Fibroblast of upper back skin (primary cell): ENCODE results near the gene SLC8A1.

Experiments
- DNase-seq: peaks from one replicate; pipeline ENCODE4 v3.0.0-alpha.2; 2013

SLC8A1 gene

DNA sequence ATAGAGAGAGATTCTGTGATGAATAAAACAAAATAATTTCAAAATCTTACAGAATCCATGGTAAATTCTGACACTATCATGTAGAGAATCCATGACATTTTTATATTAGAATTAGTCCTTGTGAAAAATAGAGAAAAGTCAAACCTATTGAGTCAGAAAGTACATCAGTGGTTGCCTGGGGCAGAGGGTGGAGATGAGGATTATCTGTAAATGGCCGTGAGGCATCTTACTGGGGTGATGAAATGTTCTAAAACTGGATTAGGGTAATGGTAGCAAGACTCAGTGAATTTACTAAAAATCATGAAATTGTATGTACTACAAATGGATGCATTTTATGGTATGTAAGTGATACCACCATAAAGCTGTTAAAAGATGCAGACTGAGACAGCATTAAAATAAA is 323.1 kb downstream of the SLC8A1 start:
- DNase-seq = no peak

DNA sequence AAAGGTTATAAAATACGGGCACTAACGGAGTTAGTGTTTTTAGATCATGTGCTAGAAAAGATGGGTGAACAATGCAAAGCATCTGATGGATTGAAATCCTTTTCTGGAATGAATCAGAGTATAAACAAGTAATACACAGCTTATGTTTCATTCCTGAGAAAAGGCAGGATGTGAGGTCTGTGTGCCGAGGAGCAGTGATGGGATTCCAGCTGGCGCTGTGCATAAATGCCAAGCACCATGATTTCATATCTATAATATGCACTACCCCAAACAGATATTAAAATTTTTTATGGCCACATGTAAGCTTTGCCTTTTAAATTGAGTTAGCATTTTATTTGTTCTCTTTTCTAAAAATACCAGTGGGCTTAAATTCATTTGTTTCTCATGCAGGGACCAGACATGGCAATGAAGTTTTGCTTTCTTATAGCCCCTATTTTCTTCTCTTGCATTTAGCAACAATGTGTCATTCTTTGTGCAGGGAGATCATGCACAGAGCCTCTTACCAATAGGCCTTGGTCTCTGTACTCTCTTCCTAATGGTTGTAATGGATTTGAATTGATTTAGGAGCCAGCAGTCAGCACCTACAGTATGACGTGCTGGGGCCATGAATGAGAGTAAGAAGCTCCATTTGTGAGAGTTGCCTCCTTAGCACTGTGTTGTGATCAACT is 323.9 kb downstream of the SLC8A1 start:
- DNase-seq = peak; percentile 91

DNA sequence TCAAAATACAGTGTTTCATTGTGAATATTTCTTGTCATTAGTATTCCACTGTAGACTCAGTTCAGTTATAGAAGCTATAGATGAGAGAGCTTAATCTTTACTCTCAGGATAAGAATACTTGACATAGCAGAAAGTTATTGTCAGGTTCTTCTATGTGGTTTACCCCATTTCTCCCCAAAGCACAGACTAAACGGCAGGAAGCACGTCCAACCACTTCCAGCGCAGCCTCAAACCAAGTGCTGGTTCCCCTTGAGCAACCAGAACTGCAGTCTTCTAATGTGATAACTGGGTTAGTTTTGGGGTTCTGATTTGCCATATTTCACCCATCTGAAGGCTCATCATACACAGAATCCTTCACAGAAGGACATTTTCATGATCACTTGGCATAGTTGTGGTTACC is 324.7 kb downstream of the SLC8A1 start:
- peak; percentile 47 for DNase-seq

DNA sequence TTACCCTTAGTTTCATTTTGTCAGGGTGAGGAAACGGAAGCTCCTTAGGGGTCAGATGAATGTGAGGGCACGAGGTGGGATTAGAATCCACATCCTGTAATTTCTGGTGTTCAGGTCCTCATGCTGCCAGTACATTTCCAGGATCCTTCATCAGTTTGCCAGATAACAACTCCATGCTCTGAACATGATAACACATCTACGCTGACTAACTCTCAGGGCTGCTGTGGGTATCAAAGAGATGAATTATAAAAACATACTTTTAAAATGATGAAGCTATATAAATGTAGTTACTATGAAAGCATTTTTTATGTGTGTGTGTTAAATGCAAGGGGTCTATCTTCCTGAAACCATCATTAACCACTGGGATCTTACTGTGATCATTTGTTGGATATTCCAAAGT is 325.9 kb downstream of the SLC8A1 start:
- no peak for DNase-seq

DNA sequence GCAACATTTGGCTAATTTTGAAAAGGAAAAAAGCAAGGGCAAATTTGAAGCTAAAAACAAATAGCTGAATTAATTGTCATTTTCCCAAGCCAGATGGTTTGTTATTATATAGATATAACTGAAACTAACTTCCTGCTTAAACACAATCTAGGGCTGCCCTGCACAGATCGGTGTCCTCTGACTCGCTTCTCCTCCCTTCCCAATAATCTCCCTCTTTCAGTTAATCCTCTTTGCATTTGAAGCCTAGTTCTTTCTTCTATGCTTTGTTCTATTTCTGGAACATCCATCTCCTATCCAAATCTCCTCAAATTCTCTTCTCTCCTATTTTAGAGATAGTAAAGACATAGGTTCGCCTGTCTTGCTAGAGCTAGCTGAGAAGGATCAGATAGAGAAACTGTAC is 328.1 kb downstream of the SLC8A1 start:
- no peak for DNase-seq

DNA sequence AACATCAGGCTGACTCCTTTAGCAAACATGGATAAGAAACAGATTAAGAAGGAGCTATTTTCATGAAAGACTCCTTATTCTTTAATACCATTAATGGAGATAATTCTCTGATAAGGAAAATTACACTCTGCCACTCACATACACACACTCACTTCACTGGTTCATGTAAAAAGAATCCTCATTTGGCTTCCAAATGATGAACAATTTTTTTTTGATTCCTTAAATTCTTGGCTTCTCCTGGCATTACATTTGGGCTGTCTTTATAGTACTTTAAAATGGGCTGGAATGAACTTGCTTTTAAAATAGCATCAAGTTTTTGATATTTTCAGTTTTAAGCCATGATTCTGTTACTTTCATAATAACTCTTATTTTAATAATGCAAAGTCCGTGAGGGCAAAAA is 328.6 kb downstream of the SLC8A1 start:
- peak; percentile 40 for DNase-seq

DNA sequence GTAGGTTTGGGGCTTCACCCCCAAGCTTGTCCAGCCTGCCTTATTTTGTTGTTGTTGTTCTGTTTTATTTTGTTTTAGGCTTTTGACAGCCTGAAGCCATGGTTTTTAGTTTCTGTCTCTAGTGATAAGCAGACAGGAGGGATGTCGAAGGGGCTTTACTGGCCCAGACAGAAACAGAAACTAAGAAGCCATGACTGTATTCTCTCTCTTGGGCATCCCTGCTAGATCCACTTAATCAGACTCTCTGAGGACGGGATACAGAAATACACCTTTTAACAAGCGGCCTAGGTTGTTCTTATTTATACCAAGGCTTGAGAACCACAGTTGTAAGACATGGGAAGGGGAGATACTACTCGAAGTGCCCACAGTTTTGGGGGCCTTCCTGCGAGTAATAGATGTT is 330.9 kb downstream of the SLC8A1 start:
- no peak for DNase-seq

DNA sequence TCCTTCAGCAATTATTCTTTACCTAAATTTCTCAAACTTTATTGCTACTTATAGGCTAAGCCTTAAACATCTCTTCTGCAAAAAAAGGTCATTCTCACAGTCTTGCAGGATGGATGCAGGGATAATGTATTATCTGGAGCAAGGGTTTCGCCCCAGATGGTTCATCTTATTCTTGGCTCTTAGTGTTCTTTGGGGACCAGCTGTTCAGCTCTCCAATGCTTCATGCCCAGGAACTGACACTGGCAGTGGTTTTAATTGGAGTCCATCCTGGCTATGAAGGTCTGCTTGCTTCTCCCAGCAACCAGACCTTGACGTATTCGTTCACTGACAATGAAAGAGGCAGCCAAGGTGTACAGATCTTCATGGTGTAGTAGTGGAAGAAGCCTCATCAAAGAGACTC is 331.9 kb downstream of the SLC8A1 start:
- DNase-seq = no peak

DNA sequence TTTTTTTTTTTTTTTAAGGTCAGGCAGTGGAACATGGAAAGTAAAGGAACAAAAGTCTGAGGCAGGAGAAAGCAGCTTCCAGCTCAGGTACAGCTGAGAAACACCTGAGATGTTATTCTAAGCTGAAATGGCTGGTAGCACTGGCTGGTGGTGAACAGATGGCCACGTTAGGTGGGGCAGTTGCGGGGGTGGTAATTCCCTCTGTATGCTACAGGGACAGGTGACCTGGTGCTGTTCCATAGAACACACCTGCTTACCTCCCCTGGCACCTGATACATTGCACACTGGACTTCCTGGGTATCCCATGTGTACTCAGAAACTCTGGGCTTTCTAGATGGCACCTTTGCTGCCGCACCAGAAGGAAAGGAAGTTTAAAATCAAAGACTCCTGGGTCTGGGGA is 333.3 kb downstream of the SLC8A1 start:
- no peak for DNase-seq

DNA sequence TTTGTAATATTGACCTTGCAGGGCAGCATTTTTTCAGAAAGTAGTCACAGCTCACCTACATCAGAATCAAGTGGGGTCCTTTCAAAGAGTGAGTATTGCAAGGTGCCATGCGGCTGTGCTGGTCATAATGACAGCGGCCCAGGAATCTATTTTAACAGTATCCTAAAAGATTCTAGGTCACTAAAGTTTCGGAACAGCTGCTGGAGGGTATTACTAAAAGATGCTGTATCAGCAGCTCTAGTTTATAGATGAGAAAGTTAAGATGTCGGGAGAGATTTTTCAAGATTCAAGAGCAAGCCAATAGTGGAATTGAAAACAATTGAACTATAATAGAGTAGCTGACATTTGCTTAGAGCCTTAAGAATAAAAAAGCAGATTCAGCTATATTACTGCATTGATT is 336.0 kb downstream of the SLC8A1 start:
- no peak for DNase-seq

DNA sequence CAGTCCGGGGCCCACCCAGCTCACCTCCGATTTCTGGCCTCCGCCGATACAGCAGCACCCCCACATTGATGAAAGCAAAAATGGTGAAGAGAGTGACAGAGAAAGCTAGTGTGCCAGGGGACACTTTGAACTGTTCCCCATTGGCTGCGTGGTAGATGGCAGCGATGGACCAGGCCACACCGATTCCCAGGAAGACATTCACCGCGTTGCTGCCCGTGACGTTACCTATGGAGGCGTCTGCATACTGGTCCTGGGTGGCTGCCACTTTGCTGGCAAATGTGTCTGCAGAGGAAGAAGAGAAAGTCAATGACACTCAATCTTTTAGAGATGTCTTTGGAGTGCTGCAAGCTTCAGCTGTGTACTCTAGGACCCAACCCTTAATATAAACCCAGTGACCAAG is 336.5 kb downstream of the SLC8A1 start:
- DNase-seq = no peak

DNA sequence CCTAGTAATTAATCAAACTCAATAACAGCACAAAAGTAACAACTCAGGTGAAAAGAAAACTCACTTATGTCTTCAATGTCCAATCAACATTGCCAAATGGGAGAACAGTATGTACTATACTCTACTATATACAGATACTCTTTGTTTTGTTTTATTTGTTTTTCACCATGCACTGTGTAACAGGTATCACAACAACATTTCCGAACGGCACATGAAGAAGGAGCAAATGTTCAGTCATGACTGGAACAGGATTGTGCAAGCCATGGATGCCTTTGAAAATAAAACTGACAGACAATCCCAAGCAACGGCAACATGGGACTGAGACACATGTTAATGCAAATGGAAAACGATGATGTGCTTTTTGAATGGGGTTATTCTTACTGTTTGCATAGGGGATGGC is 337.9 kb downstream of the SLC8A1 start:
- DNase-seq = no peak

DNA sequence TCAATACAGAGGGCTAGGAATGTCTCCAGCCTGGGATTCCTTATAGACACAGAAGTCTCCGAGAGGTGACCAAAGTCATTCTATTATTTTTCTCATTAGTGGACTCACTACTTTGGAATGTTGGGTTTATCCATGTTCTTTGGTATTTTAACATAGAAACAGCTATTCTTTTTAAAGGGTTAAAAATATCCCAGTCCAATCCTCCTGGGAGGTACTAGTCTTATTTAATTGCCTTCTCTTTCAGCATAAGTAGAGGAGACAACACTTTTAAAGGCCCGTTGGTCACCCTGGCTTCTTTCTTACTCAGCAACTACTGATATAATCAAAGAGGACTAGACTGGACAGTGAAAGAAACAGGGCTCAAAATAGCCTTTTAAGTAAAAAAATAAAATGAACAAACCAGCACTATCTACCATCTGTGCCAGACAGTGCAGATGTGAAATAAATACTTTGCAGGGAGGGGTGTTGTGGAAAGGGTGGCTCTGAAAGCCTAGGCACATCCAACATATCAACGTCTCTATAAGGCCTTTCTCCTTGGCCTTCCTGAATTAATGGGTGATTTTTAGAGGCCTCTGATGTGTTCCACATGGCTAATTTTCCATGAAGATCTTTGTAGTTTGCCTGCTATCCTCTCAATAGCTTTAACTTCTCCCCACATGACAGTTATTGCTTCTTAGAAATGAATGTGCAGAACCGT is 338.5 kb downstream of the SLC8A1 start:
- peak; percentile 82 for DNase-seq

DNA sequence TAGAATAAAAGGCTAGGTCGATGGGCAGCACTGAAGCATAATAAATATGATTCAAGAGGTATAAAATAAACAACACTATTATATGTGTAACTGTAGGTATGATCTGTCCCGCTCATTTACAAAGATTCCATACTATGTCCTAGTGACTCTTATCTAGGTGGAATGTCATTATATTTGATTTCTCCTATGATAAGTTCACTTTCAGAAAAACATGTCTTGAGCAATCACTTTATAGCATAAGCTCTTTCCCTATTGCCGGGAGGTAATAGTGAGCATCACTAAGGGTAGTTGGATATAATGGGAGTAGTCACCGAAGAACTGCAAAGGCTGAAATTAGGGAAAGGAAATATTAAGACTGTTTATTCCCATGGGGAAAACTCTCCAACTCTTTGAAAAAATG is 342.5 kb downstream of the SLC8A1 start:
- no peak for DNase-seq

DNA sequence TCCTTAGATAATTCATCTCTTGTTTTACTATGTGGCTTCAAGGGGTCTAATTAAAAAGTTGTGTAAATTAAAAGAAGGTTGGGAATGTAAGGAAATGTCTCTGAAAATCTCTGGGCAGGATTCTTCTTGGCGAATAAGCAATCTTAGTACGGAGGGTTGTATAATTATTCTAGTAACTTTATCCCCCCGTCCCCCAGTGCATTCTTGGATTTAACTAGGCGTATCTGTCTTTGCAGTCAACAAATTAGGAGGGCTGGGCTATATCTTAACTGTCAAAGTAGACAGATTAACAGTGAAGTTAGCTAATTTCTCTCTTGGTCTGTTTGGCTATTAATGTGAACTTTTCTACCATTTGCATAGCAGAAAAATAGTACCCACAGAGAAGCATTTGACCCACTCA is 343.0 kb downstream of the SLC8A1 start:
- no peak for DNase-seq

DNA sequence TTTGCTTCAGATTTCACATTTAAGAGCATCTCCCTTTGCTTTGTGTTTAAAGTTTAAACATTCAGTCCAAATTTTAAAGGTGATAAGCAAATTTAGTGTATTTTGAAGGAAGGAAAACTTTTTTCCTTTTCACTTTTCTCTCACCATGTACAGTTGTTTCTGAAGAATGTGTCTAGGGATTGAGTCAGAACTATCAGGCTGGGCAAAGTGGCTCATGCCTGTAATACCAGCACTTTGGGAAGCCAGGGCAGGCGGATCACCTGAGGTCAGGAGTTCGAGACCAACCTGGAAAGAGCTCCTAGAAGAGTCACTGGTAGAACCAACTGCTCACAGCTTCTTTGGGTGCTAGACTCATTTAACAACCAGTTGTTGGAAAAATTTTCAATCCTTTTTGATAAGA is 345.8 kb downstream of the SLC8A1 start:
- no peak for DNase-seq

DNA sequence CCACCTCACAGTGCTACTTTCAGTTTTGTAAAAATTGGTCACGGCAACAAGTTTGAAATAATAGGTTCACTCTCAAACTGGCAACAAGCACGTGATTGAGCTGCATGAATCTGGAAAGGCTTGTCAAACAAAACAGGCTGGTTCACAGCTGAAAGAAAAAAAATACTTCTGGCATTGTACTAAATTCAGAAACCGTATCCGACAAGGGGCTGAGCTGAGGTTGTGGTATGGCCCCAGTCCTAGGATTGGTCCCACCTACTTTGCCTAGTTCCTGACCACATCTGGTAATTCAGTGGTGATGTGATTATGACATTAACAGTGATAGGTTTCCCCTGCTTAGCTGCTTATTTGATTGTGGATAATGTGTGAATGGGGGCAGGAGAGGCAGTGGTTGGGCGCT is 346.3 kb downstream of the SLC8A1 start:
- peak; percentile 78 for DNase-seq

DNA sequence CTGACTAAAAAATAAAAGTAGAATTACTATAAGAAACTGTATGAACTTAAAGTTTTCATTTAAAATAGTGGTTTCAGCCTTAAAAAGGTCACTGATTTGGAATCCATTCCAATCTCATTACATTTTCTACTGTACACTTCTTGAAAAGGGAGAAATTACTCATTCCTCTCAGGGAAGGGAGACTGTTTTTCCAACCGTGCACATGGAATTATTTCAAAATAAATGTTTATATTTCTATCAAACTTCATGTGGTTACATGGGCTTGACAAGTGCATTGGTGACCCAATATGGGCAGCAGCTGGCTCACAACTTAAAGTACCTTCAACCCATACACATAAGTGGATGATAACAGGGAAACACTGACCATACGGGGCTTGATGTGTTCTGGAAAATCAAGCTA is 348.3 kb downstream of the SLC8A1 start:
- DNase-seq = peak; percentile 83

DNA sequence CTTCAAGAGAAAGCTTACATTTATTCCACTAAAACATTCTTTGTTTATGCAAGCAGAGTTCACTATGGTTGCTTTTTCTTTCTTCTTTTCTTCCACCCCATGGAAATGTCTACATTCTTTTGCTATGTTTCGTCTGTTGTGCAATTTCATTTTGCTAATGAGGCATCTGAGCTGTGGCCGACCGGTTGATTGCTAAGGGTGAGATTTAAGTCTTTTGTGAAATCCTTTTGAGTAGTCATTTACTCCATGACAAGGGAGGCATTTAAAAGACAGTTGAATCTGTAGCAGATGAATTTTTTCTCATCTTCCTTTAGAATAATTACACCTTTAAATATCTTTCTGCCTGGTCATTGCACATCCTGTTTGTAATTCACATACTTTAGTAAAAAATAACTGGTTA is 348.7 kb downstream of the SLC8A1 start:
- peak; percentile 82 for DNase-seq

DNA sequence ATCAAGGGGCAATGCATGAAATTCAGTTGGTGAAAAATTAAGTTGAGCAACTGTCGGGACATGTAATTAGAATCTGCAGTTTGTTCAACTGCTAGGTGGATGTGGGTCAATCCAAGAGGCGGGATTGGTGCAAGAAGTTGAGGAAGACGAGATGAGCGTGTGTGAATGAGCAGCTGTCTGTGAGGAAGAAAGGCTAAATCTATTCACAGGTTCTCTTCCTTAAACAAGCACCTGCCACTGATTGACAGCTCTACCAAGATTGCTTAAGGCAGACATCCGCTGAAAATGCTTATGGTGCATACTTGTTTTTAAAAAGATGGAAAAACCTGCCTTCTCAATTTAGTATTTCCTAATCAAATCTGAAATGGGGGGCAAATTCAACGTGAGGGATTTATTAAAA is 349.4 kb downstream of the SLC8A1 start:
- no peak for DNase-seq

DNA sequence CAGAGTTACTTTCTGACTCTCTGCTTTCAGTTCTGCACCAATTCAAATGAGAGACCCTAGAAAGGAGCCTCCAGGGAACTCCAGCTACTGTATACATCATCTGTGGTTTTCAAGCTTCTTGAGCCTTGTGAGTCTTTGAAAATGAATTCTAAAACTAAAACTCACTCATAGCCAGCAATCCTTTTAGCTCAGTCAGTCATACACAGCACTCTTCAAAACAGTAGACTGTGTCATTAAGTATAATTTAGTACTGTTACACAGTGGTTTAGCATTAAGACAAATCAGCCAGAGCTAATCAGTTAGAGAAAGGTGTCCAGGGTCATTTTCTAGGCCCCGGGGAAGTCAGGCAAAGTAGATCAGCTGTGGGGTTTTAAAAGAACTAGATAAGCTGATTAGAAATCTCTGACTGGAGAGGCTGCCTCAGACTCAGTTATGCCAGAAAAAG is 350.7 kb downstream of the SLC8A1 start:
- peak; percentile 95 for DNase-seq

DNA sequence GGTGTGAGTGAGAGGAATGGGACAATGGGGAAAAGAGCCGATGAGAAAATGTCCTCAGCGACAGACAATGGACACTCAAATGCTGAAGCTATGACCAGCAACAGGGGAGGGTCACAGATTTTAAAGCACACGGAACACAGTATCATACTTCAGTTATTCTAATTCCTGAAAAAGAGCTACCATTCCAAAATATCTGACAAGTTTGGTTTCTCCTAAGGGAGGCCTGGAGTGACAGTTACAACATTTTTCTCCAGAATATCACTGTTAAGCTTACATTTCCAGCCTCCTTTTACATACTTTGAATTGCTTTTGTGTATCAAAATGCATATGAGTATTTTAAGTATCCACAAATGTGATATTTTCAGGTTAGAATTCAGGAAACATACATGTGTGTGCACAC is 351.2 kb downstream of the SLC8A1 start:
- DNase-seq = no peak

DNA sequence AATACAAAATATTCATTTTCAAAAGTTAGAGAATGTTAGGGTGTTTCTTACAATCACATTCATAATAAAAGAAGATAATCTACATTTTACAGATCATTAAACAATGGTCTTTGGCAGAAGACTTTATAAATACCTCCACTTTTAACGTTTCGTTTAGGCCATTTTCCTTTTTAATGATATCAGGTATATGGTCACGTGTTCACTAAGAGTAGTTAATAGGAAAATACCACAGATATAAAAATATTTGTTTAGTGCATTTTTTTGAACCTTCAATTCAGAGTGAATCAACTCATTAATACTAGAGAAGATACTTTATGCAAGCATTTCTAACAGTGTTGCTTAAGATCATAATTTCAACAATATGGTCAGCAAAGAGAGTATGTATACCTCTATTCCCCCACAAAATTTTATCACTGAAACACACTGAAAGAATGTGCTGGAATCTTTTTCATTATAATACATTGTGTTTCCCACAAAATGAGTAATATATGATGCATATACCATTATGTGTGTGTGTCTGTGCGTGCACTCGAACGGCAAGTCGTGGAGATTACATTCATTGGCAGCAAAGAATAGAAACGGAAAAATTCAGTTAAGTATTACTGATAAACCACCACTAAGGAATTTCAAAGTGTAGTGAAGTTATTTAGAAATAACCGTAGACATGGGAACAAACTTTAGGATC is 353.0 kb downstream of the SLC8A1 start:
- DNase-seq = peak; percentile 93

DNA sequence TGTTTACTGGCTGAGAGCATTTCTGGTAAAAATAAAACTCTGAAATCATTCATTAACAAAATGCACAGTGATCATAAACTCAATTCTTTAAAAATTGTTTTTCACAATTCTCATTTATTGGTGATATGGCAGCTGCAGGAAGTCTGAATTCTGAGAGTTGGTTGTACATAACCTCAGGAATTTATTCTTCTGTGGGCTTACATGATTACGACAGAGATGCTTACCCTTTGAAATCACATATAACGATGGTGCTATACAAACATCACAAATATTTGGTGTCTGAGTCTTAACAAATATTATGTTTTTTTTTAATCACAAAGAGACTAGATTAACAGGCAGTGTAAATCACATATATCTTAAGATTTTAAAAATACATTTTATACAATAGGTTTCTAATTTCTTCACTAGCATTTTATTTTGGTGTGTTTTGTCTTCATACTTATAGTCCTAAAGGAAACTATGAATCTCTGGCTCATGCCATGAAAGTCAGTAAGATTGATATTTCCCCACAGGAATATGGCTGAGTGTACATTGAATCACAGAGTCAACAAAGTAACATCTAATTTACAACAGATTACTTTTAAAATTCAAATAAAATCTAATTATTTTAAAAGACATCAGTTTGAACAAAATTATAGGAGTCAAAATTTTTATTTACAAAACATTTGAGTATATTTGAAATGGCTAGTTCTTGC is 354.1 kb downstream of the SLC8A1 start:
- DNase-seq = peak; percentile 86
